Measurements from ENCODE around the gene VWA8. TPM values are rescaled to one million over a fixed set of nuclear protein-coding genes. Genes with fewer than 3 reads are reported as not detected.
A peak's percentile ranks its signal among the peaks of the same experiment; 100 is the strongest.

Gene VWA8
- total RNA-seq, 6 experiments from 2014 or later = 11.3 to 14.7 (median 13.8) TPM

DNA sequence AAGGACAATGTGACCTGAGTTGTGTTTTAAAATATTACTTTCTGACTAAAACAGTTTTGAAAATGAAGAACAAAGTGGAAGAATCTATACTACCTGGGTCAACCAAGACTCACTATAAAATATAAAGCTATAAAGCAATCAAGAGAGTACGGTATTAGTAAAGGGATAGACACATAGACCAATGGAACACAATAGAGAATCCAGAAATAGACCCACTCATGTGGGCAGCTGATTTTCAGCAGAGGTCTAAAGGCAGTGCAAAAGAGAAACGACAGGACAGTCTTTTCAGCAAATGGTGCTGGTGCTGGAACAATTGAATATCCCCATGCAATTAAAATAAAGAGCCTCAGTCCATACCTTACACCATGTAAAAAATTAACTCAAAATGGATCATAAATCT is 278.9 kb downstream of the VWA8 start:
- DNase-seq = no peak
- Mint-ChIP-seq H3K27me3 (ENCODE audit: insufficient read depth) (no peaks in the 10 kb centered on the region; the same call in 1 of the 2 replicates), H3K4me1 (ENCODE audit: low read depth) (peaks cover 19% of the 10 kb centered on the region), H3K36me3 (ENCODE audit: low read depth) (peaks cover 35% of the 10 kb centered on the region), H3K27ac (no peak overlapping the region), H3K4me3 (no peak overlapping the region), H3K9me3 (no peaks in the 10 kb centered on the region)
- TF ChIP-seq, protein P1, sequence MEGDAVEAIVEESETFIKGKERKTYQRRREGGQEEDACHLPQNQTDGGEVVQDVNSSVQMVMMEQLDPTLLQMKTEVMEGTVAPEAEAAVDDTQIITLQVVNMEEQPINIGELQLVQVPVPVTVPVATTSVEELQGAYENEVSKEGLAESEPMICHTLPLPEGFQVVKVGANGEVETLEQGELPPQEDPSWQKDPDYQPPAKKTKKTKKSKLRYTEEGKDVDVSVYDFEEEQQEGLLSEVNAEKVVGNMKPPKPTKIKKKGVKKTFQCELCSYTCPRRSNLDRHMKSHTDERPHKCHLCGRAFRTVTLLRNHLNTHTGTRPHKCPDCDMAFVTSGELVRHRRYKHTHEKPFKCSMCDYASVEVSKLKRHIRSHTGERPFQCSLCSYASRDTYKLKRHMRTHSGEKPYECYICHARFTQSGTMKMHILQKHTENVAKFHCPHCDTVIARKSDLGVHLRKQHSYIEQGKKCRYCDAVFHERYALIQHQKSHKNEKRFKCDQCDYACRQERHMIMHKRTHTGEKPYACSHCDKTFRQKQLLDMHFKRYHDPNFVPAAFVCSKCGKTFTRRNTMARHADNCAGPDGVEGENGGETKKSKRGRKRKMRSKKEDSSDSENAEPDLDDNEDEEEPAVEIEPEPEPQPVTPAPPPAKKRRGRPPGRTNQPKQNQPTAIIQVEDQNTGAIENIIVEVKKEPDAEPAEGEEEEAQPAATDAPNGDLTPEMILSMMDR (IDR thresholded peaks at IDR 0.05) = no peak

DNA sequence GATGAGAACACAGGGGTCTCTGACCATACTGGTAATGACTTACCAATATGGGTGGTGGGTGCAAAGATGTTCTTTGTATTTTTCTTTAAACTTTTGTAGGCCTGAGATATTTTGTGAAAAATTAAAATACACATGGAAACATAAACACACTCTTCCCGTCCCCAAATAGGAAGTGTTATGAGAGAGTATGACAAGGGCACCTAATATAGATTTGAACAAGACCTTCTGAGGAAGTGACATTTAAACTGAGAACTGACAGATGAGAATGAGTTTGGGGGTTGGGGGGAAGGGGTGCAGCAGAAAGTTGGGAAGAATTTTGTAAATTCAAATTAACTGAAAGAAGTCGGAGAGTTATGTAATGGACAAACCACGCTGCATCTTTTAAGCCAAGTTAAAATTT is 279.3 kb downstream of the VWA8 start:
- H3K9me3 Mint-ChIP-seq = no peaks in the 10 kb centered on the region
- no peak for DNase-seq
- no peaks in the 10 kb centered on the region; the same call in 1 of the 2 replicates for H3K27me3 Mint-ChIP-seq (ENCODE audit: insufficient read depth)
- no peak overlapping the region for H3K4me3 Mint-ChIP-seq
- H3K27ac Mint-ChIP-seq = no peak overlapping the region
- peaks cover 23% of the 10 kb centered on the region for H3K4me1 Mint-ChIP-seq (ENCODE audit: low read depth)
- H3K36me3 Mint-ChIP-seq (ENCODE audit: low read depth) = peaks cover 35% of the 10 kb centered on the region
- TF ChIP-seq, protein P1 (IDR thresholded peaks at IDR 0.05) = no peak

DNA sequence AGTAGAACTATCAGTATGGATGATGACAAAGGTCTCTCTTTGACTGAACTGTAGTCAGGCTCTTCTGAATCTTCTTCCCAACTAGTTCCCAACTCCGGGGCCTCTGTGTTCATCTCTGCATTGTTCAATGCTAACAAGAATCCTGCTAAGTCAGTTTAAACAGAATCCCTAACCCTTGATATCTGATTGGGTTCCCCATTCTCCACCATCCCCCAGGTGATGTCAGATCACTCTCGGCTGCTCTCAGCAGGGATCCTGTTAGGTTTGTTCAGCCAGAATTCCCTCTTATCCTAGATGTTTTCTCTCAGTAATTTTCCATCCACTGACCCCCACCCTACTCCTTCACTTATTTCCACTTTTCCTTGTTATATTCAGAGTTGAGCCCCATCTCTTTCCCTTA is 280.0 kb downstream of the VWA8 start:
- Mint-ChIP-seq H3K9me3 (no peaks in the 10 kb centered on the region), H3K27me3 (ENCODE audit: insufficient read depth) (no peaks in the 10 kb centered on the region; the same call in 1 of the 2 replicates), H3K27ac (no peak overlapping the region), H3K36me3 (ENCODE audit: low read depth) (peaks cover 35% of the 10 kb centered on the region), H3K4me1 (ENCODE audit: low read depth) (peaks cover 23% of the 10 kb centered on the region), H3K4me3 (no peak overlapping the region)
- DNase-seq = no peak
- TF ChIP-seq, protein P1 (IDR thresholded peaks at IDR 0.05) = no peak

DNA sequence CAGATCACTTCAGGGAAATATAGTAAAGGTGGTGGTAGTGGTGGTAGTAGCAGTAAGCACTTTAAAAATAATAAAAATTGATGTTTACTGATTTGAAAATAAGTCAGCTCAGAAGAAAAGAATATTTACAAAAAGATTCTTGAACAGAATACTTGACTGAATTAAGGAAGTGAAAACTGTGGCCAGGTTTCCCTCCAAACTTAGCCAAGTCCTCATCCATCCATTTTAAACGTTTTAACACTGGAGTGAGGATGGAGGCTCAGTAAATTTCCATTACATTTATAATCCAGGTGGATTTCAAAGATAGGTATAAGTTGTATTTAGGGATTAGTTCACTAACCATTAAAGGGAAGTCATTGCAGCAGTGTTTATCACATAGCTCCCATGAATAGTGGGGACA is 282.1 kb downstream of the VWA8 start:
- Mint-ChIP-seq H3K4me1 (ENCODE audit: low read depth) (peaks cover 34% of the 10 kb centered on the region), H3K27me3 (ENCODE audit: insufficient read depth) (no peaks in the 10 kb centered on the region; the same call in 1 of the 2 replicates), H3K27ac (no peak overlapping the region), H3K9me3 (no peaks in the 10 kb centered on the region), H3K4me3 (no peak overlapping the region), H3K36me3 (ENCODE audit: low read depth) (peaks cover 33% of the 10 kb centered on the region)
- no peak for DNase-seq
- TF ChIP-seq, protein P1 (IDR thresholded peaks at IDR 0.05) = no peak

DNA sequence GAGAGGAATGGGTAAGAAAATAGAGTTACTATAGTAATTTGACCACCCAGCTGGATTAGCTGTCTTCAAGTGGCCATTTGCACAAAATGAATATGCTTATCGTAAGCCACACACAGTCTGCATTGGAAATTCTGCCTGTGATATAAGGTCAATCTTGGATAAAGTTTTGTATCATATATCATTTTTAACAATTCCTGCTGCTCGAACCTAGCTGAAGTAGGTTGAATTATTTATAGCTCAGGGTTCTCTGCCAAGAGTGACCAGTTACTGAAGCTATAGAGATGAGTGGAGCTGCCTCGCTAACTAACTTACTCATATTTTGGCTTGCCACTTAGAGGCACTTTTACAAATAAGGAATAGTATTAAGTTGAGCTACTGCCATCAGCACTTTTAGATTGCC is 282.7 kb downstream of the VWA8 start:
- Mint-ChIP-seq H3K27me3 (ENCODE audit: insufficient read depth) (no peaks in the 10 kb centered on the region; the same call in 1 of the 2 replicates), H3K36me3 (ENCODE audit: low read depth) (peaks cover 27% of the 10 kb centered on the region), H3K9me3 (no peaks in the 10 kb centered on the region), H3K27ac (no peak overlapping the region), H3K4me1 (ENCODE audit: low read depth) (peaks cover 34% of the 10 kb centered on the region), H3K4me3 (no peak overlapping the region)
- TF ChIP-seq, protein P1 (IDR thresholded peaks at IDR 0.05) = no peak
- peak; percentile 47 for DNase-seq

DNA sequence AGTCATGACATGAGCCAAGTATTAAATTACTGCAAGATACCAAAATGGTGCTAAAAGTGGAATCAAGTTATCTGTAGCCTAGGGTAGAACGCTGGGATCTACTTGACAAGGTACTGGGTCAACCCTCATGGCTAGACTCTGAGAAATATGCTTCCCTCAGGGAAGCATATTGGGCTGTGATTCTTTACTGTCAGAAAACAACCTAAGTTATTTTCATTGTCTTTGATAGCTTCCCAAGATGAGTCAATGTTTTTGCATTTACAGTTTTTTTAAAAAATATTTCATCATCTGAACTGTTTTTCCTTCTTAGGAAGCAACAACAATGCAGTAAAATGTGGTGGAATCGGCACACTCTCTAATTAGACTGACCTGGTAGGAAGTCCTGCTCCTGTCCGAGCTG is 285.6 kb downstream of the VWA8 start:
- no peaks in the 10 kb centered on the region for H3K9me3 Mint-ChIP-seq
- TF ChIP-seq, protein P1 (IDR thresholded peaks at IDR 0.05) = no peak
- H3K4me1 Mint-ChIP-seq (ENCODE audit: low read depth) = peaks cover 43% of the 10 kb centered on the region
- peak; percentile 21 for DNase-seq
- H3K27me3 Mint-ChIP-seq (ENCODE audit: insufficient read depth) = no peaks in the 10 kb centered on the region; the same call in 1 of the 2 replicates
- H3K27ac Mint-ChIP-seq = peak overlapping the region; percentile 36; the same call in 1 of the 2 replicates
- 0 out of 2 replicates have a peak, but pooled peaks cover 4% of the 10 kb centered on the region for H3K36me3 Mint-ChIP-seq (ENCODE audit: low read depth)
- no peak overlapping the region for H3K4me3 Mint-ChIP-seq
